ENCODE measurements around the gene SERINC5.
"Not testable (repeated sequence)": the region's sequence is repeated elsewhere in the genome, so short reads cannot be mapped to it uniquely, and the experiment has no call there.

The SERINC5 gene

GRCh38 chr5:80255811-80256712, at the start of gene SERINC5:
SERINC5 (minus strand) TSS chr5:80256048; CDS start chr5:80255922, 126 bp downstream.
- peak; percentile 86 for DNase-seq

GRCh38 chr5:80302636-80303035, 46.8 kb upstream of the SERINC5 start:
- no peak for DNase-seq

GRCh38 chr5:80301342-80301741, 45.5 kb upstream of the SERINC5 start:
- not testable (repeated sequence) for DNase-seq

DNA sequence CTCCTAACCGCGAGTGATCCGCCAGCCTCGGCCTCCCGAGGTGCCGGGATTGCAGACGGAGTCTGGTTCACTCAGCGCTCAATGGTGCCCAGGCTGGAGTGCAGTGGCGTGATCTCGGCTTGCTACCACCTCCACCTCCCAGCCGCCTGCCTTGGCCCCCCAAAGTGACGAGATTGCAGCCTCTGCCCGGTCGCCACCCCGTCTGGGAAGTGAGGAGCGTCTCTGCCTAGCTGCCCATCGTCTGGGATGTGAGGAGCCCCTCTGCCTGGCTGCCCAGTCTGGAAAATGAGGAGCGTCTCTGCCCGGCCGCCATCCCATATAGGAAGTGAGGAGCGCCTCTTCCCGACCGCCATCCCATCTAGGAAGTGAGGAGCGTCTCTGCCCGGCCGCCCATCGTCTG, 44.9 kb upstream of the SERINC5 start:
- DNase-seq: not testable (repeated sequence)

GRCh38 chr5:80300125-80300524, 44.3 kb upstream of the SERINC5 start:
- no peak for DNase-seq

DNA sequence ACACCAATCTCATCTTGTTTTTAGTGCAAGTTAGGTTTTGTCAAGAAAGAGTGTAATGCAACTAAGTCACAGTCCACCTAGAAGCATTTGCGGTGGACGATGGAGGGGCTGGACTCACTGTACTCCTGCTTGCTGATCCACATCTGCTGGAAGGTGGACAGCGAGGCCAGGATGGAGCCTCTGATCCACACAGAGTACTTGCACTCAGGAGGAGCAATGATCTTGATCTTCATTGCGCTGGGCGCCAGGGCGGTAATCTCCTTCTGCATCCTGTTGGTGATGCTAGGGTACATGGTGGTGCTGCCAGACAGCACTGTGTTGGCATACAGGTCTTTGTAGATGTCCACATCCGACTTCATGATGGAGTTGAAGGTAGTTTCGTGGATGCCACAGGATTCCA, 43.8 kb upstream of the SERINC5 start:
- no peak for DNase-seq

GRCh38 chr5:80296121-80296520, 40.3 kb upstream of the SERINC5 start:
- DNase-seq: no peak

DNA sequence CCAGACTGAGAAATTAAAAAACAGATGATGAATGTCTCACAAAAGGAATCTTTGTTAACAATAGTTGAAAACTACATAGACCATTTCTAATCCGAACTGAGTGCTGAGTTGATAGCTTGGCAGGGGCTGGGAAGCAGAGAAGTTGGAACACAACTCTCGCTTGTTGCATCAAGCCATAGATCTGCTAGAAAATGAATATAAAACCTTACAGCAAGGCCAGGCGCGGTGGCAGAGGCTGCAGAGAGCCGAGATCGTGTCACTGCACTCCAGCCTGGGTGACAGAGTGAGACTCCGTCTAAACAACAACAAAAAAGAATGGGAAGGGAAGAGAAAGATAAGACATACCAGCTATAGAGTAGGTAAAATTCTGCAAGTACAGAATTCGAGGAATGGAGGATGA, 35.9 kb upstream of the SERINC5 start:
- DNase-seq: no peak

GRCh38 chr5:80289320-80289719, 33.5 kb upstream of the SERINC5 start:
- DNase-seq: no peak

GRCh38 chr5:80288177-80288576, 32.3 kb upstream of the SERINC5 start:
- DNase-seq: no peak

- peak; percentile 7 for DNase-seq
These were observed 28.9 kb upstream of the SERINC5 start for GRCh38 chr5:80284720-80285119.

GRCh38 chr5:80283360-80283759, 27.5 kb upstream of the SERINC5 start:
- no peak for DNase-seq

- no peak for DNase-seq
These were observed 26.2 kb upstream of the SERINC5 start for GRCh38 chr5:80282054-80282453.

DNA sequence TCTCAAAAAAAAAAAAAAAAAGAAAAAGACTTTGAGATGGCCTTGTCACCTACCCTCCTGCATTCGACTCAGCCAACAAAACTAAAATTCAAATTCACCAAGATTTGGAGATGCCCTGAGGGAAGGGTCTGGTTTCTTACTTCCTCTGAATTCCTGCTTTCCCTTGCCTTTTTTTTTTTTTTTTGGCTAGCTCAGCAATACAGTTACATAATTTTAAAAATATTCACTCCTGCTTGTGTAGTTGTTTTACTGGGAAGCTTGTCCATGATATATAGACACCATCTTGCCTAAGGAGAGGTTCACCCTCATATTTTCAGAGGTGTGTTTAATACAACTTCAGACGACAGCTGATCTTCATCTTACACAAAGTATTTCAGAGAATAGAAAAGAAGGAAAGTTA, 21.3 kb upstream of the SERINC5 start:
- DNase-seq: no peak

DNA sequence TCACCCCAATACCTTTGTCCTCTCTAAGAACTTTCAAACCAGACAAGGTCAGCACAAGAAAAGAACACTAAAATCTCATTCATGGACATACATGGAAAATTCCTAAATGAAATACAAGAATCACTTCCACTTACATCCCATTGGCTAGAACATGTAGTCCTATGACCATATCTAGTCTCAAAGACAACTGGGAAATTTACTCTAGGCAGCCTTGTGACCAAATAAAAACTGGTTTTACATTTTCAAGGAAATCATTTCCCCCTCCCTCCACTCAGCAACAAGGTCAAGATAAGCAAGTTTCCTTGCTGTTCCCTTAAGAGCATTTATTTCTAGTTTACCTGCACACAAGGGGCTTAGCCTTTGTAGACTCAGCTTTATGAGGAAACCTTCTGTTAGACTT, 20.3 kb upstream of the SERINC5 start:
- DNase-seq: no peak

DNA sequence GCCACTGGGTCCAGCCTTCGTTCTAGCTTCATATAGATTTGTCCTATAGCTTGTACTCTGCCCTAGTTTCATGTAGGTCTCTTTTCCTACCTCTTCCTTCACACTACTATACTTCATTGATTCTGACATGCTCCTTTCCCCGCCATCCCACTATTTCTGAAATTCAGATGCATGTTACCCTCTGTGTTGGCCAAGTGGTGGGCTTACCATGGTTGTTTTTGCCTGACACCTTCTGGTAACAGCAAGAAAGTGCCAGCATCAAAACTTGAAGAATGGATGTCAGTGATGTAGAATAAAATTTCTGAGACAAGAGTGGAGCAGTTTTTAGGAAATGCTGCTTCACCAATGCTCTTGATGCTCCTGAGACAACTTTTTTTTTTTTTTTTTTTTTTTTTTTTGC, 19.5 kb upstream of the SERINC5 start:
- DNase-seq: no peak

DNA sequence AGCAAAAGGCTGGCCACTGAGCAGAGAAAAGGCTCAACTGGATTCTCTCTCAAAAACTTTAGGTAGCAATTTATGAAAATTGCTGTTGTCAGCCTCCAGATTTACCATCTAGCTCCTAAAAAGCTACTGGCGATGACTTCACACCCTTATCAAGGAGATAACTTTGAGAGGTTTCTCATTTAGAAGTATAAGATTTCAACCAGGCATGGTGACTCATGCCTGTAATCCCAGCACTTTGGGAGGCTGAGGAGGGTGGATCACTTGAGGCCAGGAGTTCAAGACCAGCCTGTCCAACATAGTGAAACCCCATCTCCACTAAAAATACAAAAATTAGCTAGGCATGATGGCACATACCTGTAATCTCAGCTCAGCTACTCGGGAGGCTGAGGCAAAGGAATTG, 14.7 kb upstream of the SERINC5 start:
- not testable (repeated sequence) for DNase-seq

DNA sequence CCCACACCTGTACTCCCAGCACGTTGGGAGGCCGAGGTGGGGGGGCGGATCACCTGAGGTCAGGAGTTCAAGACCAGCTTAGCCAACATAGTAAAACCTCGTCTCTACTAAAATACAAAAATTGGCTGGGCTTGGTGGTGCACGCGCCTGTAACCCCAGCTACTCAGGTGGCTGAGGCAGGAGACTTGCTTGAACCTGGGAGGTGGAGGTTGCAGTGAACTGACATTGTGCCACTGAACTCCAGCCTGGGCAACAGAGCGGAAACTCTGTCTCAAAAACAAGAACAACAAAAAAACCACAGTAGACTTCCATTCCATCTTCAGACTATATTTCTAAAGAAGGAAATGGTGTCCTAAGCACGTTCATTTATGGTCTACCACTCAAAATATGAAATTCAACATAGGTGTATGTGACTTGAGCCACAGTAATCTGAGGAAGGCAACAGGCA, 14.2 kb upstream of the SERINC5 start:
- no peak for DNase-seq

DNA sequence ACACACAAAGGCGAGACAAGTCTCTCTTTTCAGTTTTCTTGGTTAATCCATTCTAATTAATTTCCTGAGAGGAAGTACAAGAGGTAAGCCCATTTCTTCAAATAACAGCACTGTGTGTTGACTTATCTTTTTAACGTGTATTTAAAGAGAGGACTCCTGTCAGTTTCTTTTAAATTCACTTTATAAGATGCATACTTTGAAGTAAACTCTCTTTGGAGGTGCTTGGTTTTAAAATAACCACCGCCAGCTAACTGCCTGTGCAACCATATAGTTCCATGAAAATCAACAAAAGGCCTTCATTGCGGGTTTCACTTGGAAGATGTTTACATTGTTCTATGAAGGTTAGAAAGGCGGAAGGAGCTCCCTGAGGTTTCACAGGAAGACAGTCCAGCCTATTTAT, 13.1 kb upstream of the SERINC5 start:
- DNase-seq: no peak

GRCh38 chr5:80266566-80266965, 10.7 kb upstream of the SERINC5 start:
- DNase-seq: no peak

GRCh38 chr5:80260461-80260860, 4.6 kb upstream of the SERINC5 start:
- DNase-seq: no peak

GRCh38 chr5:80259511-80260203, 3.8 kb upstream of the SERINC5 start:
- no peak for DNase-seq

DNA sequence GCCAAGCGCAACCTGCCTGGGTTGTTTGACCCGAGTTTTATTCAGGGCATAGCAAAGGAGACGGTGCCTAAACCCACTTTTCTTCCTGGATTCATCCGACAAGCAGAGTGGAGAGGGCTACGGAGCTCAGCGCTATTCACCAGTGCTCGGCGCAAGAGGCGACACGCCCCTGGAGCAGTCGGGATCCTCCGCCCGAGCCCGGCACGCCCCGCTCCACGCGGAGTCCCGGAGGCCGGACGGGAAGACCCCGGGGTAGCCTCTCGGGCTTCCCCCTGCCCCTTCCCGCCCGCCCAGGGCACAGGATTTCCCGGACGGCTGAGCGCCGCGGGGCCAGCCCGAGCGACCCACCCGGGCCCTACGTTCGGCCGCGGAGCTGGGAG, 427 bp downstream of the SERINC5 start:
- peak; percentile 61 for DNase-seq

DNA sequence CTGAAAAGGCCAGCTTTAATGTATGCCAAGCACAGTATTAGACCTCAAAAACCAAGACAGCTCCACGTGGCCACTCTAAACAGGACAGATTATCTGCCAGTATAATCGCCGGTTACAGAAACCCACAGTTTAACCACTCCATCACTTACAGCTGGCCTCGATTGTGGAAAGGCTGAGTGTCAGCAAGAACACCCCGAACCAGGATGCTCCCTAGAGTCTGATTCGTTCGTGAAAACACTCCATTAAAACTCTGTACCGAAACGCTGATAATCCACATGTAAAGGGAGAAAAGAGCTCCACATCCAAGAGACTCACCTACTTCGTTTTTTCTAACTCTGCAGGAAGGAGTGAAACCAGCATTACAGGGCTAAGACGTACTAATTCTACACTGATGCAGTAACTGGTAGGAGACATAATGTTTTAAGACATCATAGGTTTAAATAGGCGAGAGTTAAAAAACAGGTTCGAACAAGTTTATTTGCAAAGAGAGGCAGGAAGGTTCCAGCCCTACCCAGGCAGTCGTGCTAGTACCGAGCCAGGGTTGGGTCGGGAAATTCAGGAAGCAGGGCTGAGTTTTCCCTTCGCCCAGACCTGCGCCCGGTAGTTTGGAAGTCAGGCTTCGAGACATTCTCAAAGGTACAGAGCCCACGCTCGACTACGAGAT, 949 bp downstream of the SERINC5 start:
- peak; percentile 34 for DNase-seq
